IMR-90 (cell line): Measurements from ENCODE around the gene SLC6A3. TPM values are rescaled to one million over a fixed set of nuclear protein-coding genes. Genes with fewer than 3 reads are reported as not detected.

Experiments
- ATAC-seq: fragments of 200-7000 bp; cut with Tn5 transposase; 2 replicates; pipeline ENCODE4 v1.9.1; 2020; ENCODE audit warnings: low read depth, mild to moderate bottlenecking, moderate library complexity
- BruUV-seq: library from RNA; stranded (reverse); fragments of 400-500 nt; replicated peaks from 2 replicates; lab custom pipeline; 2021; lab: Mats Ljungman, UMichigan
- CTCF ChIA-PET: fragments of 300-600 bp; formaldehyde crosslinking; extraction: SDS; loops from one replicate; lab custom pipeline; 2021; ENCODE audit warnings: antibody characterized with exemption; lab: Yijun Ruan, JAX
- POLR2A ChIA-PET: fragments of 300-600 bp; sonication (Branson Sonifier 250); formaldehyde crosslinking; loops from one replicate; lab custom pipeline; 2022; ENCODE audit warnings: antibody characterized with exemption; ENCODE audit not compliant: unreplicated experiment; lab: Charles Lee
- DNase-seq: peaks from one replicate; pipeline ENCODE4 v3.0.0; 2013
- H2AFZ ChIP-seq: replicated peaks from 2 replicates; pipeline ENCODE3; 2013; ENCODE audit warnings: low read length, mild to moderate bottlenecking; ENCODE audit not compliant: poor library complexity
- H2AK5ac ChIP-seq: 2 replicates; pipeline ENCODE4 v1.6.1; 2013; ENCODE audit warnings: low read depth, low read length, inconsistent platforms
- H2AK9ac ChIP-seq: replicated peaks from 2 replicates; pipeline ENCODE3; 2013; ENCODE audit warnings: mild to moderate bottlenecking, low read depth, low read length, moderate library complexity; ENCODE audit not compliant: poor library complexity
- H2BK120ac ChIP-seq: 2 replicates; pipeline ENCODE4 v1.6.1; 2013; ENCODE audit warnings: low read depth, low read length, inconsistent platforms
- H2BK15ac ChIP-seq: 3 replicates; pipeline ENCODE4 v1.6.1; 2013; ENCODE audit warnings: low read depth, low read length, inconsistent platforms
- H2BK20ac ChIP-seq: 2 replicates; pipeline ENCODE4 v1.6.1; 2013; ENCODE audit warnings: low read depth, mild to moderate bottlenecking, inconsistent platforms, low read length, moderate library complexity
- H2BK5ac ChIP-seq: 2 replicates; pipeline ENCODE4 v1.6.1; 2013; ENCODE audit warnings: mild to moderate bottlenecking, low read depth, low read length, inconsistent platforms; ENCODE audit not compliant: poor library complexity, severe bottlenecking
- H3K14ac ChIP-seq: replicated peaks from 2 replicates; pipeline ENCODE4 v1.6.1; 2013; ENCODE audit warnings: low read depth, low read length, inconsistent platforms
- H3K18ac ChIP-seq: 2 replicates; pipeline ENCODE4 v1.6.1; 2013; ENCODE audit warnings: low read depth, low read length, control low read depth
- H3K23ac ChIP-seq: 2 replicates; pipeline ENCODE4 v1.6.1; 2013; ENCODE audit warnings: low read depth, low read length, inconsistent platforms
- H3K27ac ChIP-seq: 2 replicates; pipeline ENCODE4 v1.5.1; 2013; ENCODE audit warnings: mild to moderate bottlenecking, control low read depth, low read length; ENCODE audit not compliant: insufficient read depth
- H3K27me3 ChIP-seq: 2 replicates; pipeline ENCODE4 v1.6.1; 2013; ENCODE audit warnings: low read length; ENCODE audit not compliant: control insufficient read depth, insufficient read depth
- H3K36me3 ChIP-seq: 2 replicates; pipeline ENCODE4 v1.6.1; 2013; ENCODE audit warnings: low read length, mixed read lengths; ENCODE audit not compliant: control insufficient read depth, insufficient read depth
- H3K4ac ChIP-seq: 2 replicates; pipeline ENCODE4 v1.6.1; 2013; ENCODE audit warnings: low read depth, low read length, inconsistent platforms
- H3K4me1 ChIP-seq: 2 replicates; pipeline ENCODE4 v1.6.1; 2013; ENCODE audit warnings: low read length, mixed read lengths; ENCODE audit not compliant: control insufficient read depth, insufficient read depth
- H3K4me2 ChIP-seq: 2 replicates; pipeline ENCODE4 v1.6.1; 2013; ENCODE audit warnings: low read depth, mild to moderate bottlenecking, control low read depth, low read length, moderate library complexity
- H3K4me3 ChIP-seq: 2 replicates; pipeline ENCODE4 v1.5.1; 2013; ENCODE audit warnings: low read depth, mild to moderate bottlenecking, control low read depth, low read length, moderate library complexity; ENCODE audit not compliant: insufficient read depth
- H3K56ac ChIP-seq: 2 replicates; pipeline ENCODE4 v1.6.1; 2013; ENCODE audit warnings: low read length, inconsistent platforms; ENCODE audit not compliant: insufficient read depth; ENCODE audit errors: extremely low read depth
- H3K79me1 ChIP-seq, 2 experiments: 2 replicates each; pipeline ENCODE4 v1.6.1; 2013; ENCODE audit warnings: low read length in 2 of 2, inconsistent platforms in 1 of 2, low read depth in 1 of 2
- H3K9ac ChIP-seq: 2 replicates; pipeline ENCODE4 v1.6.1; 2013; ENCODE audit warnings: low read depth, low read length, control low read depth
- H3K9me1 ChIP-seq: 2 replicates; pipeline ENCODE4 v1.6.1; 2013; ENCODE audit warnings: low read length, inconsistent platforms; ENCODE audit not compliant: insufficient read depth
- H3K9me3 ChIP-seq: 2 replicates; pipeline ENCODE4 v1.6.1; 2013; ENCODE audit warnings: low read length; ENCODE audit not compliant: control insufficient read depth, insufficient read depth
- H4K20me1 ChIP-seq: 2 replicates; pipeline ENCODE4 v1.6.1; 2013; ENCODE audit warnings: low read length, inconsistent platforms; ENCODE audit not compliant: insufficient read depth
- H4K5ac ChIP-seq: 2 replicates; pipeline ENCODE4 v1.6.1; 2013; ENCODE audit warnings: mild to moderate bottlenecking, low read depth, low read length, control low read depth
- H4K8ac ChIP-seq, 2 experiments: 2 replicates each; pipeline ENCODE4 v1.6.1; 2013; ENCODE audit warnings: low read depth in 2 of 2, low read length in 2 of 2, control low read depth in 1 of 2, inconsistent platforms in 1 of 2
- H4K91ac ChIP-seq: 2 replicates; pipeline ENCODE4 v1.6.1; 2013; ENCODE audit warnings: low read depth, low read length, inconsistent platforms; ENCODE audit not compliant: insufficient read depth
- BHLHE40 ChIP-seq: fragments of 150-350 bp; IDR thresholded peaks from 2 replicates; pipeline ENCODE4 v1.6.1; 2016; ENCODE audit warnings: mild to moderate bottlenecking, low read depth, low read length
- CEBPB ChIP-seq: IDR thresholded peaks from 2 replicates; pipeline ENCODE4 v1.6.1; 2012; ENCODE audit warnings: low read depth, low read length, improper control_type of control experiment
- CHD1 ChIP-seq: IDR thresholded peaks from 2 replicates; pipeline ENCODE4 v1.6.1; 2012; ENCODE audit warnings: low read depth, low read length, improper control_type of control experiment
- ELK1 ChIP-seq: fragments of 150-350 bp; IDR thresholded peaks from 2 replicates; pipeline ENCODE4 v1.6.1; 2016; ENCODE audit warnings: low read depth, mild to moderate bottlenecking, low read length, moderate library complexity, borderline replicate concordance
- FOS ChIP-seq: fragments of 150-350 bp; IDR thresholded peaks from 2 replicates; pipeline ENCODE4 v1.6.1; 2016; ENCODE audit warnings: low read depth, low read length
- NFE2L2 ChIP-seq: fragments of 150-350 bp; IDR thresholded peaks from 2 replicates; pipeline ENCODE4 v1.6.1; 2016; ENCODE audit warnings: low read depth, mild to moderate bottlenecking, low read length
- RAD21 ChIP-seq: IDR thresholded peaks from 2 replicates; pipeline ENCODE4 v1.6.1; 2012; ENCODE audit warnings: low read length, improper control_type of control experiment
- RCOR1 ChIP-seq: IDR thresholded peaks from 2 replicates; pipeline ENCODE4 v1.6.1; 2012; ENCODE audit warnings: mild to moderate bottlenecking, low read length, improper control_type of control experiment; ENCODE audit not compliant: insufficient replicate concordance
- RFX5 ChIP-seq: IDR thresholded peaks from 2 replicates; pipeline ENCODE4 v1.8.0; 2012; ENCODE audit warnings: low read depth, mild to moderate bottlenecking, low read length, moderate library complexity
- USF2 ChIP-seq: fragments of 150-350 bp; IDR thresholded peaks from 2 replicates; pipeline ENCODE4 v1.6.1; 2017; ENCODE audit warnings: mild to moderate bottlenecking, antibody characterized with exemption, low read length, low read depth
- WGBS, 2 experiments: methylation state at CpG; one replicate each; pipeline versions ENCODE4 v1.1.5 to v1.1.7; 2013; ENCODE audit warnings: missing lambda C conversion rate in 2 of 2; ENCODE audit not compliant: insufficient read length in 1 of 2; ENCODE audit errors: extremely low coverage in 2 of 2; 5-methylcytosine and 5-hydroxymethylcytosine counted together
- dilution Hi-C: fragments of 300-500 bp; cut with HindIII; formaldehyde crosslinking; loops from one replicate; pipeline ENCODE4 v1.14.3; 2018; ENCODE audit warnings: low sequenced_read_pairs; ENCODE audit not compliant: unreplicated experiment
- in situ Hi-C: fragments of 300-500 bp; cut with MboI; formaldehyde crosslinking; loops from 3 replicates; pipeline ENCODE4 v1.14.3; 2019; ENCODE audit warnings: low sequenced_read_pairs, inconsistent platforms, mixed read lengths
- intact Hi-C: fragments of 100-400 bp; cut with micrococcal nuclease; formaldehyde crosslinking; loops from 2 replicates; pipeline ENCODE4 v1.10.0; 2022
- polyA plus RNA-seq, 3 experiments: library from polyadenylated mRNA; depleted of rRNA; stranded (reverse); fragments of >200 nt; gene quantifications; 2 replicates each; pipeline ENCODE4 v1.2.3, GENCODE V29; 2012; ENCODE audit warnings: low replicate concordance in 1 of 3
- total RNA-seq: library from RNA; depleted of rRNA; stranded (reverse); fragments of >200 nt; gene quantifications from 2 replicates; pipeline ENCODE4 v1.2.3, GENCODE V29; 2012
- TF ChIP-seq, protein P1 (sequence below): conservative IDR thresholded peaks from 2 replicates; pipeline ENCODE4 v1.5.1; 2012; ENCODE audit warnings: mild to moderate bottlenecking, low read depth, low read length, improper control_type of control experiment

SLC6A3 gene
- total and polyA plus RNA-seq, 2 of the 4 experiments (the other 2 are of a cell fraction), result not detected

- H3K4ac ChIP-seq, result no peak overlapping the region
- peak overlapping the region; percentile 13 for H2AFZ ChIP-seq
- H3K36me3 ChIP-seq, result peaks cover 76% of the 10 kb centered on the region
- no peak overlapping the region for H3K27ac ChIP-seq
- H4K91ac ChIP-seq, result no peak overlapping the region
- intact Hi-C loops, result no loop called here
- ChIA-PET CTCF (no interaction called here), POLR2A (no interaction called here)
- dilution Hi-C loops, result no loop called here
- no peak overlapping the region for H2BK15ac ChIP-seq
- H3K9me1 ChIP-seq, result no peaks in the 10 kb centered on the region
- ATAC-seq (no peak), DNase-seq (no peak)
- H4K8ac ChIP-seq, result no peak overlapping the region
- no peak overlapping the region for H2BK20ac ChIP-seq
- H3K14ac ChIP-seq, result no peak overlapping the region
- BruUV-seq, result no TSS peak
- no peak for TF ChIP-seq RCOR1
- no peak for TF ChIP-seq BHLHE40
- TF ChIP-seq CEBPB, result no peak
- TF ChIP-seq CHD1, result no peak
- no peak for TF ChIP-seq RFX5
- TF ChIP-seq, protein P1, sequence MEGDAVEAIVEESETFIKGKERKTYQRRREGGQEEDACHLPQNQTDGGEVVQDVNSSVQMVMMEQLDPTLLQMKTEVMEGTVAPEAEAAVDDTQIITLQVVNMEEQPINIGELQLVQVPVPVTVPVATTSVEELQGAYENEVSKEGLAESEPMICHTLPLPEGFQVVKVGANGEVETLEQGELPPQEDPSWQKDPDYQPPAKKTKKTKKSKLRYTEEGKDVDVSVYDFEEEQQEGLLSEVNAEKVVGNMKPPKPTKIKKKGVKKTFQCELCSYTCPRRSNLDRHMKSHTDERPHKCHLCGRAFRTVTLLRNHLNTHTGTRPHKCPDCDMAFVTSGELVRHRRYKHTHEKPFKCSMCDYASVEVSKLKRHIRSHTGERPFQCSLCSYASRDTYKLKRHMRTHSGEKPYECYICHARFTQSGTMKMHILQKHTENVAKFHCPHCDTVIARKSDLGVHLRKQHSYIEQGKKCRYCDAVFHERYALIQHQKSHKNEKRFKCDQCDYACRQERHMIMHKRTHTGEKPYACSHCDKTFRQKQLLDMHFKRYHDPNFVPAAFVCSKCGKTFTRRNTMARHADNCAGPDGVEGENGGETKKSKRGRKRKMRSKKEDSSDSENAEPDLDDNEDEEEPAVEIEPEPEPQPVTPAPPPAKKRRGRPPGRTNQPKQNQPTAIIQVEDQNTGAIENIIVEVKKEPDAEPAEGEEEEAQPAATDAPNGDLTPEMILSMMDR, result no peak
- no peak for TF ChIP-seq RAD21
- no peak for TF ChIP-seq USF2
- no peak for TF ChIP-seq ELK1
- TF ChIP-seq NFE2L2, result no peak
- TF ChIP-seq FOS, result no peak
- H3K4me2 ChIP-seq, result no peak overlapping the region
- H3K9me3 ChIP-seq, result no peaks in the 10 kb centered on the region
- H4K20me1 ChIP-seq, result no peaks in the 10 kb centered on the region
- no peak overlapping the region for H3K4me3 ChIP-seq
- in situ Hi-C loops, result no loop called here
- H3K23ac ChIP-seq, result no peak overlapping the region
- no peak overlapping the region for H3K18ac ChIP-seq
- H2BK120ac ChIP-seq, result no peak overlapping the region
- WGBS, 2 experiments, result 98% methylated on average over 9 of the region's 27 CpGs; no CpG with 5 or more reads in 1 of the 2 experiments
- no peak overlapping the region for H2BK5ac ChIP-seq
- no peak overlapping the region for H2AK9ac ChIP-seq
- no peaks in the 10 kb centered on the region for H3K27me3 ChIP-seq
- H3K56ac ChIP-seq, result no peak overlapping the region
- H3K4me1 ChIP-seq, result no peaks in the 10 kb centered on the region
- H3K79me1 ChIP-seq, result no peaks in the 10 kb centered on the region
- no peak overlapping the region for H3K9ac ChIP-seq
- H4K5ac ChIP-seq, result no peak overlapping the region
- no peak overlapping the region for H2AK5ac ChIP-seq
These were observed 27.0 kb upstream of the SLC6A3 start for GRCh38 chr5:1471997-1472963.
